HepG2 (cell line): ENCODE measurements around the gene PNKD. TPM values are rescaled to one million over a fixed set of nuclear protein-coding genes. Genes with fewer than 3 reads are reported as not detected.

Experiments used
- ATAC-seq: fragments of 200-7000 bp; cut with Tn5 transposase; 3 replicates; pipeline ENCODE4 v1.9.1; 2020; ENCODE audit warnings: mild to moderate bottlenecking, moderate library complexity
- BruUV-seq: library from RNA; stranded (reverse); fragments of 400-500 nt; replicated peaks from 2 replicates; lab custom pipeline; 2021; lab: Mats Ljungman, UMichigan
- CTCF ChIA-PET: fragments of 300-600 bp; formaldehyde crosslinking; extraction: SDS; loops from one replicate; lab custom pipeline; 2021; ENCODE audit warnings: low total read pairs, inconsistent platforms, low intra/inter-chr PET ratio; lab: Yijun Ruan, JAX
- POLR2A ChIA-PET: fragments of 350-600 bp; sonication (Branson Sonifier 250); formaldehyde crosslinking; loops from one replicate; lab custom pipeline; 2020; ENCODE audit warnings: antibody characterized with exemption, inconsistent platforms; lab: Yijun Ruan, JAX
- DNase-seq: peaks from one replicate; pipeline ENCODE4 v3.0.0-alpha.2; 2015; ENCODE audit warnings: low spot score
- FAIRE-seq: peaks from 3 replicates; lab custom pipeline; 2011; peaks lifted over from hg19 to GRCh38; lab: Jason Lieb, UNC
- H2AFZ ChIP-seq: one replicate; pipeline ENCODE4 v1.6.1; 2011; ENCODE audit warnings: low read length, inconsistent platforms
- H3K27ac ChIP-seq: fragments of 300-600 bp; 3 replicates; pipeline ENCODE4 v1.8.0; 2011; ENCODE audit warnings: mixed run types, mild to moderate bottlenecking, mixed read lengths, low read length, inconsistent platforms; ENCODE audit not compliant: insufficient read depth; ENCODE audit errors: extremely low read length
- H3K27me3 ChIP-seq, 2 experiments: fragments of 200-600 bp in 1 of 2; 2 replicates in 1 of 2; 3 replicates in 1 of 2; pipeline versions ENCODE4 v1.6.0 to v1.8.0; 2011; ENCODE audit warnings: low read length in 2 of 2, mild to moderate bottlenecking in 2 of 2, moderate library complexity in 2 of 2, inconsistent platforms in 1 of 2; ENCODE audit not compliant: insufficient read depth in 2 of 2, control insufficient read depth in 1 of 2
- H3K36me3 ChIP-seq, 2 experiments: fragments of 200-600 bp in 1 of 2; replicated peaks in 1 of 2; 2 replicates in 1 of 2; 3 replicates in 1 of 2; pipeline versions ENCODE4 v1.5.1 to v1.8.0; 2011; ENCODE audit warnings: low read length in 2 of 2, inconsistent platforms in 1 of 2; ENCODE audit not compliant: insufficient read depth in 2 of 2, control insufficient read depth in 1 of 2
- H3K4me1 ChIP-seq: 2 replicates; pipeline ENCODE4 v1.5.1; 2012; ENCODE audit warnings: low read length, inconsistent platforms; ENCODE audit not compliant: insufficient read depth
- H3K4me2 ChIP-seq: 2 replicates; pipeline ENCODE4 v1.6.0; 2011; ENCODE audit warnings: low read depth, low read length, inconsistent platforms
- H3K4me3 ChIP-seq, 3 experiments: fragments of 200-600 bp in 1 of 3; sonication (generic), shearing (Covaris generic) in 1 of 3; replicated peaks in 1 of 3; 2 replicates each; pipeline ENCODE4 v1.5.1; 2011 to 2016; ENCODE audit warnings: low read length in 3 of 3, inconsistent platforms in 2 of 3, low read depth in 2 of 3, mild to moderate bottlenecking in 2 of 3, control low read depth in 1 of 3, mixed read lengths in 1 of 3; ENCODE audit not compliant: insufficient read depth in 1 of 3
- H3K79me2 ChIP-seq: one replicate; pipeline ENCODE4 v1.6.1; 2011; ENCODE audit warnings: low read length, inconsistent platforms; ENCODE audit not compliant: insufficient read depth
- H3K9ac ChIP-seq: 2 replicates; pipeline ENCODE4 v1.6.0; 2011; ENCODE audit warnings: mild to moderate bottlenecking, low read depth, low read length, inconsistent platforms; ENCODE audit not compliant: insufficient read depth
- H3K9me3 ChIP-seq: 2 replicates; pipeline ENCODE4 v1.5.1; 2012; ENCODE audit warnings: mild to moderate bottlenecking, low read length
- H4K20me1 ChIP-seq: 2 replicates; pipeline ENCODE4 v1.6.0; 2011; ENCODE audit warnings: inconsistent platforms, mild to moderate bottlenecking, low read length, moderate library complexity; ENCODE audit not compliant: insufficient read depth
- AGO2 ChIP-seq: fragments of 200-400 bp; formaldehyde crosslinking; optimal IDR thresholded peaks from 2 replicates; pipeline ENCODE3; 2017; ENCODE audit warnings: mild to moderate bottlenecking, low read depth, low read length, moderate library complexity
- CAMTA2 ChIP-seq: sonication (generic); formaldehyde crosslinking; IDR thresholded peaks from 2 replicates; pipeline ENCODE4 v1.4.0; 2020; ENCODE audit warnings: mild to moderate bottlenecking, missing genetic modification reagents, borderline replicate concordance
- GFI1 ChIP-seq: sonication (generic); formaldehyde crosslinking; IDR thresholded peaks from 2 replicates; pipeline ENCODE4 v1.5.0; 2020; ENCODE audit warnings: missing genetic modification reagents, mild to moderate bottlenecking, borderline replicate concordance
- POLR2A ChIP-seq, 2 experiments: IDR thresholded peaks; 2 replicates each; pipeline ENCODE4 v1.6.1; 2011; ENCODE audit warnings: low read depth in 2 of 2, low read length in 2 of 2, mild to moderate bottlenecking in 1 of 2, moderate library complexity in 1 of 2; ENCODE audit not compliant: insufficient read depth in 1 of 2
- RBFOX2 ChIP-seq: fragments of 200-400 bp; formaldehyde crosslinking; IDR thresholded peaks from 2 replicates; pipeline ENCODE4 v1.6.1; 2017; ENCODE audit warnings: low read depth, mild to moderate bottlenecking, low read length
- TFE3 ChIP-seq: IDR thresholded peaks from 2 replicates; pipeline ENCODE4 v1.6.1; 2016
- ZMYM2 ChIP-seq: sonication (generic); formaldehyde crosslinking; IDR thresholded peaks from 2 replicates; pipeline ENCODE4 v1.8.0; 2022; ENCODE audit warnings: mild to moderate bottlenecking, missing genetic modification reagents
- ZNF687 ChIP-seq: sonication (generic); formaldehyde crosslinking; IDR thresholded peaks from 2 replicates; pipeline ENCODE4 v1.5.1; 2020; ENCODE audit warnings: mild to moderate bottlenecking, missing genetic modification reagents, moderate library complexity
- ZNF713 ChIP-seq: sonication (generic); formaldehyde crosslinking; IDR thresholded peaks from 2 replicates; pipeline ENCODE4 v1.4.0; 2020; ENCODE audit warnings: mild to moderate bottlenecking, missing genetic modification reagents
- WGBS: methylation state at CpG from one replicate; pipeline ENCODE4 v1.1.6; 2017; ENCODE audit warnings: low lambda C conversion rate; 5-methylcytosine and 5-hydroxymethylcytosine counted together
- in situ Hi-C: cut with HindIII; loops from 2 replicates; pipeline ENCODE4 v1.10.0; 2017; ENCODE audit warnings: low pct_unique_long_range_greater_than_20kb; ENCODE audit not compliant: extremely low pct_ligation_motif_present
- intact Hi-C: fragments of 100-400 bp; cut with micrococcal nuclease; formaldehyde crosslinking; loops from one replicate; pipeline ENCODE4 v1.10.0; 2022; ENCODE audit not compliant: unreplicated experiment
- polyA plus RNA-seq, 8 experiments: library from polyadenylated mRNA; depleted of rRNA in 3 of 8; stranded (reverse) in 7 of 8; unstranded in 1 of 8; fragments of >200 nt; fragmentation: Illumina TruSeq in 4 of 8; extraction: Trizol in 4 of 8; gene quantifications; 2 replicates each; pipeline versions ENCODE4 v1.2.1 to v1.2.3, GENCODE V29; 2011 to 2016; ENCODE audit warnings: low read depth in 4 of 8, missing spikeins in 1 of 8, mixed read lengths in 1 of 8; ENCODE audit not compliant: insufficient read depth in 1 of 8
- total RNA-seq, 5 experiments: library from RNA; depleted of rRNA; stranded (reverse); fragments of >200 nt; fragmentation: Illumina TruSeq; extraction: Trizol; gene quantifications; 2 replicates each; pipeline ENCODE4 v1.2.3, GENCODE V29; 2016; ENCODE audit warnings: low read depth in 1 of 5

Gene PNKD
- total and polyA plus RNA-seq, 2 of the 13 experiments (the other 11 are each of a cell fraction or from before 2014, with no cell fraction given) = 55.9 to 80.4 TPM

- Histone ChIP-seq H3K4me2 (no peak overlapping the region), H3K4me1 (peaks cover 2% of the 10 kb centered on the region), H3K27me3 (no peaks in the 10 kb centered on the region), H3K4me3 (no peak overlapping the region), H3K9ac (no peak overlapping the region), H4K20me1 (peaks cover 16% of the 10 kb centered on the region; the same call in 1 of the 2 replicates), H3K9me3 (no peaks in the 10 kb centered on the region), H3K36me3 (peaks cover 61 to 94% of the 10 kb centered on the region in 2 experiments), H2AFZ (no peak overlapping the region), H3K27ac (no peak overlapping the region), H3K79me2 (peaks cover 6% of the 10 kb centered on the region)
- POLR2A ChIA-PET = interaction anchor here (1.3 kb wide), 1 partner anchor 9 kb away, joined by 3 read pairs; no protein-coding TSS in a partner anchor
- no peak for DNase-seq
- 93% methylated on average over 12 of the region's 16 CpGs for WGBS
- ATAC-seq = no peak
- intact Hi-C loops = no loop called here
- no TSS peak for BruUV-seq
- TF ChIP-seq ZNF687 = peak; percentile 19; the same call in 1 of the 2 replicates
- 0 out of 4 replicates have a peak, but pooled peaks of 1 of the 2 experiments have one; percentile 13 for TF ChIP-seq POLR2A (IDR thresholded peaks at IDR 0.05; ENCODE audit: insufficient read depth in 1 of 2, low read depth in 2 of 2, low read length in 2 of 2)
- TF ChIP-seq ZMYM2 (CRISPR knock-in tag) = no peak
- no peak for TF ChIP-seq ZNF713
- peak; percentile 82 for TF ChIP-seq AGO2
- TF ChIP-seq TFE3 (CRISPR knock-in tag) = no peak
- peak; percentile 27; the same call in 1 of the 2 replicates for TF ChIP-seq GFI1 (CRISPR knock-in tag)
- TF ChIP-seq CAMTA2 (CRISPR knock-in tag) = no peak
- TF ChIP-seq RBFOX2 = peak; percentile 48; the same call in 1 of the 2 replicates
- in situ Hi-C loops = loop anchor here (10.0 kb wide), 1 partner anchor 186 kb away; no protein-coding TSS in a partner anchor
- FAIRE-seq = no peak
- CTCF ChIA-PET = no interaction called here
Measured at GRCh38 chr2:218278531-218279360, 8.4 kb downstream of the PNKD start.
